ENCODE results near the gene PITX2. TPM values are rescaled to one million over a fixed set of nuclear protein-coding genes. Genes with fewer than 3 reads are reported as not detected.

Gene PITX2
- total RNA-seq, 4 donors from 2014 or later, result 15.0 to 34.4 (median 24.5) TPM

- 55 to 58% methylated on average over 10 to 45 of the region's 45 CpGs for WGBS, 2 donors (ENCODE audit: low coverage in 1 of 2)
- H3K9me3 ChIP-seq, result no peaks in the 10 kb centered on the region
- in situ Hi-C loops (cut with MboI; ENCODE audit: low pct_ligation_motif_present in 1 of 4, low pct_unique_long_range_greater_than_20kb in 1 of 4, low sequenced_read_pairs in 3 of 4), result no loop called here
- H3K36me3 ChIP-seq, result no peaks in the 10 kb centered on the region
- no peak overlapping the region for H3K4me3 ChIP-seq
- peaks cover 100% of the 10 kb centered on the region for H3K27me3 ChIP-seq
- DNase-seq, result no peak
- intact Hi-C loops (cut with DNase I; ENCODE audit: low total_unique reads), result no loop called here
- no peak overlapping the region for H3K27ac ChIP-seq
- H3K4me1 ChIP-seq, result peaks cover 6 to 55% (median 32%) of the 10 kb centered on the region in 4 donors
- TF ChIP-seq POLR2AphosphoS5 (IDR thresholded peaks at IDR 0.05), result no peak
- TF ChIP-seq, protein P1, sequence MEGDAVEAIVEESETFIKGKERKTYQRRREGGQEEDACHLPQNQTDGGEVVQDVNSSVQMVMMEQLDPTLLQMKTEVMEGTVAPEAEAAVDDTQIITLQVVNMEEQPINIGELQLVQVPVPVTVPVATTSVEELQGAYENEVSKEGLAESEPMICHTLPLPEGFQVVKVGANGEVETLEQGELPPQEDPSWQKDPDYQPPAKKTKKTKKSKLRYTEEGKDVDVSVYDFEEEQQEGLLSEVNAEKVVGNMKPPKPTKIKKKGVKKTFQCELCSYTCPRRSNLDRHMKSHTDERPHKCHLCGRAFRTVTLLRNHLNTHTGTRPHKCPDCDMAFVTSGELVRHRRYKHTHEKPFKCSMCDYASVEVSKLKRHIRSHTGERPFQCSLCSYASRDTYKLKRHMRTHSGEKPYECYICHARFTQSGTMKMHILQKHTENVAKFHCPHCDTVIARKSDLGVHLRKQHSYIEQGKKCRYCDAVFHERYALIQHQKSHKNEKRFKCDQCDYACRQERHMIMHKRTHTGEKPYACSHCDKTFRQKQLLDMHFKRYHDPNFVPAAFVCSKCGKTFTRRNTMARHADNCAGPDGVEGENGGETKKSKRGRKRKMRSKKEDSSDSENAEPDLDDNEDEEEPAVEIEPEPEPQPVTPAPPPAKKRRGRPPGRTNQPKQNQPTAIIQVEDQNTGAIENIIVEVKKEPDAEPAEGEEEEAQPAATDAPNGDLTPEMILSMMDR (IDR thresholded peaks at IDR 0.05), result no peak
- TF ChIP-seq POLR2A (IDR thresholded peaks at IDR 0.05), result no peak
- TF ChIP-seq EP300 (IDR thresholded peaks at IDR 0.05; ENCODE audit: low read depth), result no peak
Observed at GRCh38 chr4:110618581-110619462, 4.1 kb downstream of the PITX2 start.

GRCh38 chr4:110617646-110618580 lies 5.0 kb downstream of the PITX2 start:
- peak; percentile 16 for DNase-seq
- in situ Hi-C loops (cut with MboI; ENCODE audit: low pct_ligation_motif_present in 1 of 4, low pct_unique_long_range_greater_than_20kb in 1 of 4, low sequenced_read_pairs in 3 of 4) (no loop called here), intact Hi-C loops (cut with DNase I; ENCODE audit: low total_unique reads) (no loop called here)
- Histone ChIP-seq H3K4me1 (peaks cover 6 to 50% (median 28%) of the 10 kb centered on the region in 4 donors), H3K27ac (no peak overlapping the region), H3K36me3 (no peaks in the 10 kb centered on the region), H3K9me3 (no peaks in the 10 kb centered on the region), H3K27me3 (peaks cover 100% of the 10 kb centered on the region), H3K4me3 (no peak overlapping the region)
- TF ChIP-seq POLR2AphosphoS5 (IDR thresholded peaks at IDR 0.05) (no peak), EP300 (IDR thresholded peaks at IDR 0.05; ENCODE audit: low read depth) (no peak), POLR2A (IDR thresholded peaks at IDR 0.05) (no peak)
- TF ChIP-seq, protein P1 (IDR thresholded peaks at IDR 0.05), result no peak
- WGBS, 2 donors (ENCODE audit: low coverage in 1 of 2), result 44 to 45% methylated on average over 10 to 36 of the region's 38 CpGs

DNA sequence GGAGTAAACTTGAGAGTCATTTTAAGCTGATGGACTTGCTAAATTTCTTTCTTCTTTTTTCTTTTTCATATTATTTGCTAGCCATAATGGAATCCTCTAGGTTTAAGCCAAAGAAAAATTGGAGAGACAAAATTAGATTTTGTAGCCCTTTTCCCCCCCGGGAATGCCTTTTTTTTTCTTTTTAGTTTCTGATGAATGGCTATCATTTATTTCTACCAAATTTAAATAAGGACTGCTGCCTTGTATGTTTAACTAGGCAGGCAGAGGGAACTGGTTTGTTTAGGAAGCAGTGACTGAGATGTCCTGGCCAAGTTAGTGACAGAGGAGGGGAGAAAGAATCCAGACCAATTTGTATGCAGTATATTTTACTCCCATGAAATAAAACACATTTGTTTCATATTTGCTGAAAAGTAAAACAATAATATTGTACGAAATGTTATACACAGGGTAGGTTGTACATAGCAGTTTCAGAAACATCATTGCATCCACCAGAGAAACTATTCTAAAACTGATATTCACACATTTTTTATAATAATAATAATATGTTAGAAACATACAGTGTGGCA lies 5.7 kb downstream of the PITX2 start:
- Histone ChIP-seq H3K36me3 (no peaks in the 10 kb centered on the region), H3K4me3 (no peak overlapping the region), H3K4me1 (peaks cover 3 to 43% (median 21%) of the 10 kb centered on the region in 4 donors), H3K27me3 (peaks cover 100% of the 10 kb centered on the region), H3K9me3 (no peaks in the 10 kb centered on the region), H3K27ac (no peak overlapping the region)
- in situ Hi-C loops (cut with MboI; ENCODE audit: low pct_ligation_motif_present in 1 of 4, low pct_unique_long_range_greater_than_20kb in 1 of 4, low sequenced_read_pairs in 3 of 4) (no loop called here), intact Hi-C loops (cut with DNase I; ENCODE audit: low total_unique reads) (no loop called here)
- WGBS, 2 donors (ENCODE audit: low coverage in 1 of 2), result 37 to 46% methylated on average over 2 of the region's 2 CpGs
- TF ChIP-seq, protein P1 (IDR thresholded peaks at IDR 0.05), result no peak
- TF ChIP-seq POLR2AphosphoS5 (IDR thresholded peaks at IDR 0.05) (no peak), EP300 (IDR thresholded peaks at IDR 0.05; ENCODE audit: low read depth) (no peak), POLR2A (IDR thresholded peaks at IDR 0.05) (no peak)
- no peak for DNase-seq

Measured in transverse colon (tissue), 4 donors.